Body of pancreas (tissue), 4 donors: ENCODE data around the gene ATP11C.

ENCODE experiments used
- POLR2A ChIP-seq, 3 donors: fragments of 450-650 bp; IDR thresholded peaks; one replicate each; pipeline ENCODE4 v1.6.1; 2016; ENCODE audit warnings: antibody characterized with exemption in 3 of 3, mild to moderate bottlenecking in 2 of 3
- TF ChIP-seq, protein P1 (sequence below), 7 experiments: fragments of 450-650 bp in 4 of 7; fragments of 200-600 bp in 3 of 7; sonication (generic) in 3 of 7; IDR thresholded peaks; one replicate each; pipeline ENCODE4 v1.5.1; 2016 to 2019; ENCODE audit warnings: antibody characterized with exemption in 7 of 7

DNA sequence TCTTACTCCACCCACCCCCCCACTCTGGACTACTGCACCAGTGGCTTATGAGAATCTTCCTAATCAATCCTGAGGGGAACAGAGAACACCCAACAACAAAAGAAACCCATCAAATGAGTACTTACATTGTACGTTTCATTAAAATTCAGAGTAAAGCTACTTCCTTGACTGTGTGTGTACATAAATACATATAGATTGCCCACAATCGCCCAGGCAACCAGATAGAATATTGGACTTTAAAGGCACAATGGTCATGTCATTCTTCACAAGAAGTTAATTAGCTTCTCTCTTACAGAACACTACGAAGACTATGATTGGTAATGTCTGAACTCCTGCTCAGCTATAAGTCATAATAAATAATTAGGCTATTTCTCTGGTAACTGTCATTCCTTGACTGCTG, 12.2 kb upstream of the ATP11C start:
- TF ChIP-seq, protein P1, sequence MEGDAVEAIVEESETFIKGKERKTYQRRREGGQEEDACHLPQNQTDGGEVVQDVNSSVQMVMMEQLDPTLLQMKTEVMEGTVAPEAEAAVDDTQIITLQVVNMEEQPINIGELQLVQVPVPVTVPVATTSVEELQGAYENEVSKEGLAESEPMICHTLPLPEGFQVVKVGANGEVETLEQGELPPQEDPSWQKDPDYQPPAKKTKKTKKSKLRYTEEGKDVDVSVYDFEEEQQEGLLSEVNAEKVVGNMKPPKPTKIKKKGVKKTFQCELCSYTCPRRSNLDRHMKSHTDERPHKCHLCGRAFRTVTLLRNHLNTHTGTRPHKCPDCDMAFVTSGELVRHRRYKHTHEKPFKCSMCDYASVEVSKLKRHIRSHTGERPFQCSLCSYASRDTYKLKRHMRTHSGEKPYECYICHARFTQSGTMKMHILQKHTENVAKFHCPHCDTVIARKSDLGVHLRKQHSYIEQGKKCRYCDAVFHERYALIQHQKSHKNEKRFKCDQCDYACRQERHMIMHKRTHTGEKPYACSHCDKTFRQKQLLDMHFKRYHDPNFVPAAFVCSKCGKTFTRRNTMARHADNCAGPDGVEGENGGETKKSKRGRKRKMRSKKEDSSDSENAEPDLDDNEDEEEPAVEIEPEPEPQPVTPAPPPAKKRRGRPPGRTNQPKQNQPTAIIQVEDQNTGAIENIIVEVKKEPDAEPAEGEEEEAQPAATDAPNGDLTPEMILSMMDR (IDR thresholded peaks at IDR 0.05): no peak
- TF ChIP-seq POLR2A (IDR thresholded peaks at IDR 0.05): no peak
